Forelimb muscle (tissue), 1 donor: ENCODE data around the gene NBAS. TPM values are rescaled to one million over a fixed set of nuclear protein-coding genes. Genes with fewer than 3 reads are reported as not detected.

ENCODE experiments used
- DNase-seq: peaks from one replicate; pipeline ENCODE4 v3.0.0-alpha.2; 2013; ENCODE audit warnings: low read depth
- polyA plus RNA-seq: library from polyadenylated mRNA; unstranded; fragments of 120-200 nt; gene quantifications from one replicate; pipeline ENCODE4 v1.2.1, GENCODE V29; 2013; ENCODE audit not compliant: insufficient read length

Gene NBAS
- polyA plus RNA-seq, 1 donor: 37.5 TPM

- no peak for DNase-seq
Measured at GRCh38 chr2:15591373-15591691, 30.2 kb upstream of the NBAS start.

GRCh38 chr2:15588329-15588919 is 27.3 kb upstream of the NBAS start:
- DNase-seq: no peak

- no peak for DNase-seq
Measured at GRCh38 chr2:15584767-15585469, 23.8 kb upstream of the NBAS start.

- no peak for DNase-seq
Measured at GRCh38 chr2:15584316-15584715, 23.2 kb upstream of the NBAS start.

- no peak for DNase-seq
Measured at GRCh38 chr2:15583826-15584225, 22.7 kb upstream of the NBAS start.

- no peak for DNase-seq
Measured at GRCh38 chr2:15582710-15583357, 21.7 kb upstream of the NBAS start.

GRCh38 chr2:15580451-15580850 is 19.3 kb upstream of the NBAS start:
- no peak for DNase-seq

GRCh38 chr2:15579641-15580040 is 18.5 kb upstream of the NBAS start:
- DNase-seq: no peak

GRCh38 chr2:15577071-15577735 is 16.1 kb upstream of the NBAS start:
- no peak for DNase-seq

GRCh38 chr2:15571729-15572128 is 10.6 kb upstream of the NBAS start:
- no peak for DNase-seq

GRCh38 chr2:15570104-15570503 is 9.0 kb upstream of the NBAS start:
- no peak for DNase-seq

- no peak for DNase-seq
Measured at GRCh38 chr2:15568874-15569273, 7.7 kb upstream of the NBAS start.

GRCh38 chr2:15566912-15567311 is 5.8 kb upstream of the NBAS start:
- no peak for DNase-seq

GRCh38 chr2:15565994-15566671 is 5.0 kb upstream of the NBAS start:
- no peak for DNase-seq

GRCh38 chr2:15565392-15565791 is 4.3 kb upstream of the NBAS start:
- no peak for DNase-seq

- no peak for DNase-seq
Measured at GRCh38 chr2:15563227-15564100, 2.3 kb upstream of the NBAS start.

- DNase-seq: no peak
Measured at GRCh38 chr2:15562354-15563031, 1.4 kb upstream of the NBAS start.

GRCh38 chr2:15561574-15562344 is 625 bp upstream of the NBAS start:
- DNase-seq: peak; percentile 31

- DNase-seq: no peak
Measured at GRCh38 chr2:15560140-15560987, 770 bp downstream of the NBAS start.
